Activated CD4-positive, CD25-positive, alpha-beta regulatory T cell treated with anti-CD3 and anti-CD28 coated beads, Interleukin-2, amount 50 U/mL, for 16 hours (primary cell): ENCODE measurements around the gene ASMTL.
"Not testable (repeated sequence)": the region's sequence is repeated elsewhere in the genome, so short reads cannot be mapped to it uniquely, and the experiment has no call there.

Source experiments
- DNase-seq: peaks from one replicate; pipeline ENCODE4 v3.0.0-alpha.2; 2020; ENCODE audit warnings: low read depth, low spot score

ASMTL gene

DNA sequence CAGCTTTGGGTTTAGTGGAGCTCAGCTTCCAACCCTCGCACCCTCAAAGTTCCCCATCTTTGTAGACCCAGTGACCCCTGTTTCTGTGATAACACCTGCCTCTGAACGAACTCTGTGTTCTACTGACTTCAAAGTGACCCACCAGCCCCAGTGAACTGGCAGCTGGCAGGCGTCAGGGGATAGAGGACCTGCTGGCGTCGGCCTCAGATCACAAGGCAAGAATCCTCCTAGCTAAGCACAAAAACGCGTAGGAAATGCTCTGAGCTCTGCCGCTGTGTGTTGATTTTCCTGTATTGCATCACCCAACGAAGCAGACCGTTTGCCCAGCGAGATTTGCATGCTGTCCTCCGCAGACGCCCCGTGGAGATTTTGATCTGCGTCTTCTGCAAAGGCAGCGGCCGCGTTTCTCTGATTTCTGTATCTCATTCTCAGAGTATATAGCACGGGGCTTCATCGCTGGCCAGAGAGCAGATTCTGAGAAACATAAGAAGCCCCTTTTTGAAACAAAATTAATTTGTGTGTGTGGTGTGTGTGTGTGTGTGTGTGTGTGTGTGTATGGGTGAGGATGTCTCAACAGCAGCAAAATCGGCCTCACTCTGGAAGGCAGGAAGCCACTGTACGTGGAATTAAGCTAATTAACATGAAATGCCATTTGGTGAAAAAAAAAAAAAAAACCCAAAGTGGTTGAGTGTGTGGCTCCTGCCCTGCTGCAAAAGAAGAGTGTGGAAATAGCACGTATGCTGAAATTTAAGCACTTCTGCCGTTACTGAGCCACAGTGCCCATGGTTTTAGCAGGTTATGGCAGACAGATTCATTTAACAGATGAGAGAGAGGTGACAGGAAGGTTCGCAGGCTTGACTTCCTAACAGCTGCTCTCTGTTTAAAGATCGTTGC lies 29.2 kb upstream of the ASMTL start:
- DNase-seq: peak; percentile 55

DNA sequence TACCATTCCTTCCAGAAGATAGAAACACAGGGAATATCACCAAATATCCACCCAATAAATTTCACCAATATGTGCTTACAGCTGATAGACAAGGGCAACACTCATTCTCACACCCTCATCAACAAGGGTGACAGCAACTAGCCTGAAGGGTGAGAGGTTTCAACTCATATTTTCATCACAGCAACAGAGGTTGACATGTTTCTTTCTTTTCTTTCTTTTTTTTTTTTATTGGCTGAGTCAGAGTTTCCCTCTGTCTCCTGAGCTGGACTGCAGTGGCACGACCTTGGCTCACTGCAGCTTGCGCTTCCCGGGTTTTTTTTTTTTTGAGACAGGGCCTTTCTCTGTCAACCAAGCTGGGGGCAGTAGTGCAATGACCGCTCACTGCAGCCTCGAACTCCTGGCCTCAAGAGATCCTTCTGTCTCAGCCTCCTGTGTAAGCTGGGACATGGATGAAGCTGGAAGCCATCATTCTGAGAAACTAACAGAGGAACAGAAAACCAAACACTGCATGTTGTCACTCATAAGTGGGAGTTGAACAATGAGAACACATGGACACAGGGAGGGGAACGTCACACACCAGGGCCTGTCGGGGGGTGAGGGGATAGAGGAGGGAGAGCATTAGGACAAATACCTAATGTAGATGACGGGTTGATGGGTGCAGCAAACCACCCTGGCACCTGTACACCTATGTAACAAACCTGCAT lies 27.5 kb upstream of the ASMTL start:
- DNase-seq: no peak

DNA sequence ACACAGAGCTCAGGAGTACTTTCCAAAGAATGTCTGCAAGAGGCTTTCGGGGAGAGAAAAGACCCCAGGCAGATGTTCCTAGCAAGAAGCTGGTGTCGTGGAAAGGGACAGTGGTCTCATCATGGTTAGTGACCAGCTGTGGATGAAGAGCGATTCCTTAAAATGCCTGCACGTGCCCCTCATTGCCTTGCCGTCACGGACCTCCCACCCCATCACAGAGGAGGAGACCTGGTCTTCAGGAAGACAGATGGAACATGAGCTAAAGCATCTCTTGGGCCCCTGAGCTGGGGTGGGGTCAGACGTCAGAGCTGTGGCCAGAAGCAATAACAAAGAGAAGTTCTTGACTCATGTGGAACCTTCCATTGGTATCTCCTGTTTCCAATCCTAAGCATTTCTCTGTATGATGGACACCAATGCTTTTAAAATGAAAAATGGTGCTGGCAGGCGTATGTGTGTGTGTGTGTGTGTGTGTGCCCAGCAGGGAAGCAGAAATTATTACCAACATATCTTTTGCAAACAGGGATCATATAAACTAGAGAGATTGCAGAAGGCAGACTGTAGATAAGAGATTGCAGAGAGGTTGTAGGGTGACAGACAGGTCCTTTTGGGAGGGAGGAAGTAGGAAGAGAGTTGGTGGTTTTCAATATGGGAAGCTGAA lies 25.2 kb upstream of the ASMTL start:
- no peak for DNase-seq

DNA sequence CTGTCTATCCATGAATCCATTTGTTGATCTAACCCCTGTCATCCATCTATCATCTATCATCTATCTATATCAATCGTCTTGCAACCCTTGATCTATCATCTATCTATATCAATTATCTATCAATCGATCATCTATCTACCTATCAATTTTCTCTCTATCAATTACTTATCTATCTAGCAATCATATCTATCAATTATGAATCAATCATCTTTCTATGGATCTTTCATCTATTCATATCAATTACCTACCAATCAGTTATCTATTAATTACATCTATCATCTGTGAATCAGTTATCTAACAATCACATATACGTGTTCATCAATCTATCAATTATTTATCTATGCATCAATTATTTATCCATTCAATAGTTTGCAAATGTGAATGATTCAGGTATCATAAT lies 24.5 kb upstream of the ASMTL start:
- no peak for DNase-seq

DNA sequence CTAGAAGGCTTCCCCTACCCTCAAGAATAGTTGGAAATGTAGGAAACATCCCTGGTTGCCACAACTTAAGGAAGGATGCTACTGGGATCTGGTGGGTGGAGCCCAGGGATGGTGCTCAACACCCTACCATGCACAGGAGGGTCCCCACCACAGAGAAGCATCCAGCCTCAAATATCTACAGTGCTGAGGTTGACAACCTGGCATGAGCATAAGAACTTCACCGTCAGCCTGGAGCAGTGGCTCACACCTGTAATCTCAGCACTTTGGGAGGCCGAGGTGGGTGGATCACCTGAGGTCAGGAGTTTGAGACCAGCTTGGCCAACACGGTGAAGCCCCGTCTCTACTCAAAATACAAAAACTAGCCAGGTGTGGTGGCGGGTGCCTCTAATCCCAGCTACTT lies 24.0 kb upstream of the ASMTL start:
- DNase-seq: no peak

DNA sequence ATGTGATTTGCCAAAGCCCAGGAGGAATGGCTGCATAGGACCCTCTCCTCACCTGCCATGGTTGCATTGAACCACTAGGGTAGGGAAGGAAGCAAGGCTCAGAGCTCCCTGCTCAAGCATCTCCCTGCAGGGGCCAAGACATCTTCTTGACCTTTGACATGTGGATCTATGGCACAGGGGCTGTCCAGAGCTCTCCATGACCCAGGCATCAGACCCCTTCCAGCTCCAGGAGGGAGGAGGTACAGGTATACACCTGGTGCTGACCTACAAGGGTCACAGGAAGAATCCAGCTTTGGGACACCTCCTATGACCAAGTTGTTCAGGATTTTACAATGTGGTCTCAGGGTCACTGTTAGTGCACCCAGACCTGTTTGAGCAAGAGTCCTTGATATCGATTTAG lies 23.2 kb upstream of the ASMTL start:
- no peak for DNase-seq

DNA sequence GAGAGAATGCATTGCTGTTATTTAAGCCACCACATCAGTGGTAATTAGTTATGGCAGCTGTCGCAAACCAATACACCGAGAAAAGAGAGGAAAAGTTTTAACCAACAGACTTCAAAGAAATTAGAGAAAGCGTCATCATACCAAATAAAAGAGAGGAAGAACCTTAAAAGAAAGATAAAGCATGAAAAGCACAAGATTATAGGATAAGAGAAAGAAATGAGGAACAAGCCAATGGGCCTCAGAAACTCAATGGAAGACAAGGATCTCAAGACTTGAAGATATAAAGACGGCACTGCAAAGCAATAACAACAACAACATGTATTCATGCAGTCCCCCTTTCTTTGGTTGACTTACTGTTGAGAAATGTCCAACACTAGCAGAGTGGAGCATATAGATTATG lies 22.8 kb upstream of the ASMTL start:
- DNase-seq: no peak

DNA sequence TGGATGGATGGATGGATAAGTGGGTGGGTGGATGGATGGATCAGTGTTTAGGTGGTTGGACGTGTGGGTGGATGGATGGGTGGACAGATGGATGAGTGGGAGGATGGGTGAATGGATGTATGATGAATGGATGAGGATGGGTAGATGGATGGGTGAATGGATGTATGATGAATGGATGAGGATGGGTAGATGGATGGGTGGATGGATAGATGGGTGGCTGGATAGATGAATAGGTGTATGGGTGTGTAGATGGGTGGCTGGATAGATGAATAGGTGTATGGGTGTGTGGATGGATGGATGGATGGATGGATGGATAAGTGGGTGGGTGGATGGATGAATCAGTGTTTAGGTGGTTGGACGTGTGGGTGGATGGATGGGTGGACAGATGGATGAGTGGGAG lies 21.9 kb upstream of the ASMTL start:
- not testable (repeated sequence) for DNase-seq

DNA sequence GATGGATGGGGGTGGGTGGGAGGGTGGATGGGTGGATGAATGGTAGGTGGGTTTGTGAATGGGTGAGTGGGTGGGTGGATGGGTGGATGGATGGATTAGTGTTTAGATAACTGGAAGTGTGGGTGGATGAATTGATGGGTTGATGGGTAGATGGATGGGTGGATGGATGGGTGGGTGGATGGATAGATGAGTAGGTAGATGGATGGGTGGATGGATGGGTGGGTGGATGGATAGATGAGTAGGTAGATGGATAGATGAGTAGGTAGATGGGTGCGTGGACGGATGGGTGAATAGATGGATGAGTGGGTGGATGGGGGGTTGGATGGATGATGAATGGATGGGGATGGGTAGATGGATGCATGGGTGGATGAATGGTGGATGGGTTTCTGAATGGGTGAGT lies 20.3 kb upstream of the ASMTL start:
- no peak for DNase-seq

DNA sequence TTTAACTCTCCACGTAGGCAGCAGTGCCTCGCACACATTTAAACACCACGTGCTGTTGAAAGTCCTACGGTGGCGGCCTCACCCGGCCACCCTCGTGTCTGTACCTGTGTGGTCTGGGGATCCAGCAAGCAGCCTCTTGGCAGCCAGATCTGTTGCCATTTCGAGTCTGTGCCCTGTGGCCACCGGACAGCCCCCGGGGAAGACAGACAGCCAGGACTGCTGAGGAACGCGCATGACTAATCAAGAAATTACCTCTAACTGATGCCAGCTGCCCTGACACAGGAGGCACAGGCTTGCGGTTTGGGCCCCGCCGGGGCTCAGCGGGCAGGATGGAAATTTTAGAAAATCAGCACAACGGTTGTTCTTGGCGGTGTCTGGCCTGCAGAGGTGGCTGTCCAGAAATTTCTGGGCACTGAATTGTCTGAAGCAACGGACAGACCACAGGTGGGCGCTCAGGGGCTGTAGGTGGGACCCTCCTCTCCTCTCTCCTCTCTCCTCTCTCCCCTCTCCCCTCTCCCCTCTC lies 15.6 kb upstream of the ASMTL start:
- peak; percentile 54 for DNase-seq

DNA sequence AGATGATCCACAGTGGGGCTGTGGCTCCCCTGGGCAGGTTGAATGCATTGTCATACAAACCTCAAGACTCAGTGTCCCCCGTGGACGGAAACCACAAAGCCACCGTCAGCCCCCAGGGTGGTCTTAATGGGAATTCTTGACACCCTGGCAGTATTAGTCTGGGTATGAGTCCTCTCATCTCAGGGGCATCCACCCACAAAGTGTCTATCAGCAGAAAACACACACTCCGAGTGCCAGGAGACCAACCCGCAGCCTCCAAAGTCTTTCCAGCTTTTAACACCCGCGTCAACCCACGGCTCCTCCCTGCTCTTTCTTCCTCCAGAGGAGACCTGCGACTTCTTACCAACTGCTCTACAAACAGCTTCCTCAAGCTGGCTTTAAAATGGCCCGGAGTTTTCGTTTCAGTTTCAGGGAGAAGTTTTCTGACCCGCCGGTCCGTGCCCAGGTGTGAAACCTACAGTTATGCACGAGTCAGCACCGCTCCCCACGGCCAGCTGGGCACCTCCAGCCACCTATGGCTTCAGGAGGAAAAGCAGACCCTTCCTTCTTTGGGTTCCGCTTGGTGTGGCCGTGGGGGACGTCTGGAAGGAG lies 14.4 kb upstream of the ASMTL start:
- no peak for DNase-seq

DNA sequence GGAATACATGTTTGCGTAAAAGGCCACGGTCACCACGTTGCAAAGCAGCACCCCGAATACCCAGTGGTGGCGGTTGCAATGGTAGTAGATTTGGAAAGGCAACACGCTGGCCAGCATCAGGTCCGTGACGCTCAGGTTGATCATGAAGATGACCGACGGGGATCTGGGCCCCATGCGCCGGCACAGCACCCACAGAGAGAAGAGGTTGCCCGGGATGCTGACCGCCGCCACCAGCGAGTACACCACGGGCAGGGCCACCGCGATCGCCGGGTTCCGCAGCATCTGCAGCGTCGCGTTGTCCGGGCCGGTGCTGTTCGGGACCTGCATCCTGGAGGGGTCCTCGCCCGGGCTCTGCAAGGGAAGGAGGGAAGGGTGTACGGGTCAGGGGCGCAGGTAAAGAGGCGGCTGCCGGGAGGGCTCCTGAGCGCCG lies 13.5 kb upstream of the ASMTL start:
- DNase-seq: no peak

DNA sequence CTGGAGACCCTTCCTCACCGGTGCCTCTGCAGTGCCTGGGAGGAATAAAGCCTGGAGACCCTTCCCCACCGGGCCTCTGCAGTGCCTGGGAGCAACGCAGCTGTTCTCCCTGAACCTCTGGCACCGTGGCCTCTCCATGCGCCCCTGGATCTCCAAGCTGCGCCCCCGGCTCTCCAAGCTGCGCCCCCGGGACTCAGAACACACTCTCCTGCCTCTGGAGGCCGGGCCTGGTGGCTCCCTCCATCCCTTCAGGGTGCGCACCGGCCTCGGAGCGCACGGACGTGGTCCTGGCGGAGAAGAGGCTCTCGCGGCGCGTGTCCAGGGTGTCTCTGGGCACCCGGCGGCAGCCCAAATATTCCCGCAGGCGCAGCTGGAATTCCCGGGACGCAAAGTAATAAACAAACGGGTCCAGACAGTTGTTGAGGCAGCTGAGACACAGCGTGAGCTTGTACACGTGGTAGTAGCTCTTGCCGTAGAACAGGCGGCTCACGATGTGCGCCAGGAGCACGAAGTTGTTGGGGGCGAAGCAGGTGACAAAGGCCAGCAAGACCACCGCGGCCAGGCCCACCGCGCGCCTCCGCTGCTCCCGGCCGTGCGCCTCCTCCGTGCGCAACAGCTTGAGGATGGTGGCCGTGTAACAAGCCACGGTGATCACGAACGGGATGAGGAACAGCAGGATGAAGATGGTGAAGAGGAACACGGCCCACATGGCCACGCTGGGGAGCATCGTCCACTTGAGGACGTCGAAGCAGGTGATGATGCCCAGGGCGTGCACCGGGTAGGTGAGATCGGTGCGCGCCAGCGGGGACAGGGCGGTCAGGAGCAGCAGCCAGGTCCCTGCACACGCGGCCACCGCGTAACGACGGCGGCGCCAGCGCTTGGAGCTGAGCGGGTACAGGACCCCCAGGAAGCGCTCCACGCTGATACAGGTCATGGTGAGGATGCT lies 12.8 kb upstream of the ASMTL start:
- no peak for DNase-seq

DNA sequence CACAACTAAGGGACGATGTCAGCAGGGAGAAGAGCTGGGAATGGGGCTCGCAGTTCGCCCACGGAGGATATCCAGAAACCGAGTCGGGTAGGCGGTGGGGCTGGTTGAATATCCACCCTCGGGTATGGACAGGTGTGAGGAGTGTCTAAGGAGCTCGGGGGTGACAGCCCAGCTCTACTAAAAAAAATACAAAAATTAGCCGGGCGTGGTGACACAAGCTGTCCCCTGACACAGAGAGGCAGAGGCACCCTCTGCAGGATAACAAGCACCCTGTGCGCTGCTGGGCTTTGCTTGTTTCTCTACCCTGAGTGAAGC lies 12.2 kb upstream of the ASMTL start:
- DNase-seq: no peak

DNA sequence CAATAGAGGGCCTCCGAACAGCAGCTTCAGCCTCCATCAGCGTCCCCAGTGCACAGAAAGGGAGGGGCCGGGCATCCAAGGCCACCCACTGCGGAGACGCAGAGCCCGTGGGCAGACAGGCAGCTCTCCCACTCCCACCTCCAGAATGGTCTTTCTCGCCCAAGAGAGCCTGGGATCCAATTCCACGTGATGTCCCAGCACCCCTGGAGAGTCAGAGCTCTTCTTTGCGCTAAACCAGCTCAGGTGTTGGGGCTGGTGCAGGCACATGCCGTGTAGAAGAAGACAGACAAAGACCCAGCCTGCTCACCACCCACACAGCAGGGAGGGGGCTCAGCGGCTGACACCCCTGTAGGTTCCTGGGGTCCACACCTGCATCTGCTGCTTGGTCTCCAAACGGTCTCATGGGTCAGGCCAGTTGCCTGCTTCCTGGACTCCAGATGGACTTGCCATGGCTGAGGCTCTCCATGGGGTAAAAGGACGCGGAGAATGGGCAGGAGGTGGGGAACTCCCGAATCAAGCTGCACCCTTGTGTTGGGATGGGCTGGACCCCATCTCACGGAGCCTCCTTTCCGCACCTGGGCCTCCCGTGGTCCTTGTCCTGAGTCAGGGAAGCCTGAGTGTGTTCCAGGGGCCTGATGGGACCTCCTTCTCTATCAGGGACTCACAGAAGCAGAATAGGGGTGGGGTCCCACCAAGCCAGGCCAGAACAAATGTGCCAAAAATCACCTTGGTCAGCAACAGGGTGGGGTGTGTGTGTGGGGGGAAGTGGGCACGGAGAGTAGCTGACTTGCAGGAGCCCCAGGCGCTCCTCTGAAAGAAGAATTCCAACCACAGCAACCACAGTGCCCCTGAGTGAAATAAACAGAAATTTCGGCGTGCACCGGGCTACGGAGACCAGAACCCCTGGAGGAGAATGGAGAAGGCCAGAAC lies 11.6 kb upstream of the ASMTL start:
- no peak for DNase-seq

DNA sequence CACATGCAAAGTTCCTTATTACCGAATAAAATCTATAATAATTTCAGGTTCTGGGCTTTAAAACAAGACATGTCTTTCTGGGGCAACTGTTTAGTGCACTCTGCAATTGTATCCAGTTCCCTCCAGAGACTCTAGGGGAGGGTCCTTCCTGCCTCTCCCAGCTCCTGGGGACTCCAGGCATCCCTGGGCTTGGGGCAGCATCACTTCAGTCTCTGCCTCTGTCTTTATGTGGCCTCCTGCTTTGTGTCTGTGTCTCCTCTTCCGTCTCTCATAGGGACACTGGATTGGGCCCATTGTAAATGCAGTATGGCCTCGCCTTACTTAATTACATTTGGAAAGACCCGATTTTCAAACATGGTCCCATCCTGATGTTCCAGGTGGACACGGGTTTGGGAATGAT lies 10.9 kb upstream of the ASMTL start:
- DNase-seq: no peak

DNA sequence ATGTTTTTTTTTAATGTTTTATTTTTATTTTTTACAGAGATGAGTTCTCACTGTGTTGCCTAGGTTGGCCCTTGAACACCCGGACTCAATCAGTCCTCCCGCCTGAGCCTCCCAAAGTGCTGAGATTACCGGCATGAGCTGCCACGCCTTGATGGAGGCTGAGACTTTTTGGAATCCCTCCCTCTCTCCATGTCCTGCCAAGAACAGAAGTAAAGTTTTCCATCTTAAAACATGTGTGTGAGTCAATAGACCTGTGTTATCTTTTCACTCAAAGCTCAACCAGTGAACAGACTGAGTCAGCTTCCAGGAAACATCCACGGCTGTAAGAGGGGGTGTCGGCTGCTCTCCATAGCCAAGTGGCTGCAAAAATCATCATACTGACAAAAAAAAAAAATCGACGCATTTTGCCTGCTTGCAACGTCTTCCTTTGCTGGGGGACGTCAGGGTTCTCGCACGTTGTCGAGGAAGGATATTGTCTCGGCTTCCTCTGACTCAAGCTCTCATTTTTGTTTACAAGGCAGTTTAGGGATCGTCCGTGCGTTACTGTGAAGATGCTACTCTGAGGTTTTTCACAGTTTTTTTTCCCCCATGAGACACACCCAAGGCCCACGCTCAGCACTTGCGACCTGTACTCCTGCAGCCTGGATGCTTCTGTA lies 10.0 kb upstream of the ASMTL start:
- no peak for DNase-seq

DNA sequence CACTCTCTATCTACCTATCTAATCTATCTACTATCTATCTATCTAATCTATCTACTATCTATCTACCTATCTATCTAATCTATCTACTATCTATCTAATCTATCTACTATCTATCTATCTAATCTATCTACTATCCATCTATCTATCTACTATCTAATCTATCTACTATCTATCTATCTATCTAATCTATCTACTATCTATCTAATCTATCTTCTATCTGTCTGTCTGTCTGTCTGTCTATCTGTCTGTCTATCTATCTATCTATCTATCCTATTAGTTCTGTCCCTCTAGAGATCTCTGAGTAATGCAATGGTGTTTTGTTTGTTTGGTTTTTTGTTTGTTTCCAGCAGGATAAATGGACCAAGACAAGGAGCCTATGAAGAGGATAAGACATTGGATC lies 9.4 kb upstream of the ASMTL start:
- no peak for DNase-seq

DNA sequence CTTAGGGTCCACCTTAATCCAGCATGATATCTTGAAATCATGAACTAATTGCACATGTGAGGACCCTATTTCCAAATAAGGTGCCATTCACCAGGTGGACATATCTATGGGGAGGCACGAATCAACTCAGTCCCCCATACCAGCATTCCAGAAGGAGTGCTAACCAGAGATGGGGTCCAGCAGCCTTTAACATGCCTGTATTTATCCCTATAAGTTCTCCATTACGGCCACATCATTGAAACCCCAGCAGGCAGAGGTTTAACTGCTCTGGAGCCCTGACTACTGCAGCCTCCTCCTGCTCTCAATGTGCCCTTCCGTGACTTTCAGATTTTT lies 3.2 kb upstream of the ASMTL start:
- no peak for DNase-seq
